Uterus (tissue), 2 donors: Measurements from ENCODE around the gene TULP1.

Experiments
- POLR2A ChIP-seq, 2 donors: fragments of 450-650 bp; IDR thresholded peaks; one replicate each; pipeline ENCODE4 v1.6.1; 2016; ENCODE audit warnings: antibody characterized with exemption in 2 of 2, mild to moderate bottlenecking in 1 of 2, moderate library complexity in 1 of 2
- TF ChIP-seq, protein P1 (sequence below), 4 experiments: fragments of 200-600 bp in 2 of 4; fragments of 450-650 bp in 2 of 4; sonication (generic) in 2 of 4; IDR thresholded peaks; one replicate each; pipeline ENCODE4 v1.5.1; 2016 to 2019; ENCODE audit warnings: antibody characterized with exemption in 4 of 4, mild to moderate bottlenecking in 2 of 4, moderate library complexity in 1 of 4

DNA sequence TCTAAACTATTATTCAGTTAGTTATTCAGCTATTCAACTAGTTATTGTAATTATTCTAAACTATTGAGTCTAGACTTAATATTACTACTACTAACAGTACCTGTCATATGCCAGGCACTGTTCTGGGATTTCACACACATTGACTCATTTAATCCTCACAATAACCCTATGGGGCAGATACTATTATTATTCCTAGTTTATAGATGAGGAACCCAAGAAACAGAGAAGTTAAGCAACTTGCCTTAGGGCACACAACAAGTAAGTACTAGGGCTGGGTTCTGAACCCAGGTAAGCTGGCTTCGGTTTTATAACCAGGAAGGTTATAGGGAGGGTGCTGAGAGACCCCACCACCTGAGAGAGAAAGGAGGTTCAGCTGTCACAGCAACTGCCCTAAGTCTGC lies 23.6 kb downstream of the TULP1 start:
- TF ChIP-seq, protein P1, sequence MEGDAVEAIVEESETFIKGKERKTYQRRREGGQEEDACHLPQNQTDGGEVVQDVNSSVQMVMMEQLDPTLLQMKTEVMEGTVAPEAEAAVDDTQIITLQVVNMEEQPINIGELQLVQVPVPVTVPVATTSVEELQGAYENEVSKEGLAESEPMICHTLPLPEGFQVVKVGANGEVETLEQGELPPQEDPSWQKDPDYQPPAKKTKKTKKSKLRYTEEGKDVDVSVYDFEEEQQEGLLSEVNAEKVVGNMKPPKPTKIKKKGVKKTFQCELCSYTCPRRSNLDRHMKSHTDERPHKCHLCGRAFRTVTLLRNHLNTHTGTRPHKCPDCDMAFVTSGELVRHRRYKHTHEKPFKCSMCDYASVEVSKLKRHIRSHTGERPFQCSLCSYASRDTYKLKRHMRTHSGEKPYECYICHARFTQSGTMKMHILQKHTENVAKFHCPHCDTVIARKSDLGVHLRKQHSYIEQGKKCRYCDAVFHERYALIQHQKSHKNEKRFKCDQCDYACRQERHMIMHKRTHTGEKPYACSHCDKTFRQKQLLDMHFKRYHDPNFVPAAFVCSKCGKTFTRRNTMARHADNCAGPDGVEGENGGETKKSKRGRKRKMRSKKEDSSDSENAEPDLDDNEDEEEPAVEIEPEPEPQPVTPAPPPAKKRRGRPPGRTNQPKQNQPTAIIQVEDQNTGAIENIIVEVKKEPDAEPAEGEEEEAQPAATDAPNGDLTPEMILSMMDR (IDR thresholded peaks at IDR 0.05) = no peak
- no peak for TF ChIP-seq POLR2A (IDR thresholded peaks at IDR 0.05)
